H9 (cell line): ENCODE results near the gene EEIG2. TPM values are rescaled to one million over a fixed set of nuclear protein-coding genes. Genes with fewer than 3 reads are reported as not detected.

Experiments used
- DNase-seq: peaks from one replicate; pipeline ENCODE4 v3.0.0-alpha.2; 2017
- H2AFZ ChIP-seq: one replicate; pipeline ENCODE4 v1.6.1; 2013; ENCODE audit warnings: mild to moderate bottlenecking, low read length, control low read depth, moderate library complexity
- H2AK5ac ChIP-seq: 2 replicates; pipeline ENCODE4 v1.6.1; 2013; ENCODE audit warnings: low read length, control low read depth, mixed read lengths; ENCODE audit not compliant: insufficient read length
- H2BK120ac ChIP-seq: one replicate; pipeline ENCODE4 v1.6.1; 2013; ENCODE audit warnings: low read depth, mild to moderate bottlenecking, low read length, control low read depth, inconsistent platforms; ENCODE audit not compliant: poor library complexity, severe bottlenecking
- H2BK12ac ChIP-seq: 2 replicates; pipeline ENCODE4 v1.6.1; 2013; ENCODE audit warnings: low read length, control low read depth, mixed read lengths, low read depth; ENCODE audit not compliant: insufficient read length
- H2BK15ac ChIP-seq: 2 replicates; pipeline ENCODE4 v1.6.1; 2013; ENCODE audit warnings: low read depth, low read length, control low read depth
- H2BK20ac ChIP-seq: one replicate; pipeline ENCODE4 v1.6.1; 2013; ENCODE audit warnings: low read depth, mild to moderate bottlenecking, low read length, control low read depth, inconsistent platforms; ENCODE audit not compliant: poor library complexity, severe bottlenecking
- H2BK5ac ChIP-seq: 2 replicates; pipeline ENCODE4 v1.6.1; 2013; ENCODE audit warnings: low read length, control low read depth, mixed read lengths; ENCODE audit not compliant: insufficient read length
- H3K14ac ChIP-seq: 2 replicates; pipeline ENCODE4 v1.6.1; 2013; ENCODE audit warnings: low read length, control low read depth; ENCODE audit not compliant: insufficient read depth
- H3K18ac ChIP-seq: 2 replicates; pipeline ENCODE4 v1.6.1; 2013; ENCODE audit warnings: low read depth, mild to moderate bottlenecking, mixed read lengths, low read length, control low read depth; ENCODE audit not compliant: insufficient read length
- H3K23ac ChIP-seq: 2 replicates; pipeline ENCODE4 v1.6.1; 2013; ENCODE audit warnings: low read length, control low read depth, mixed read lengths, low read depth; ENCODE audit not compliant: insufficient read length
- H3K23me2 ChIP-seq: 2 replicates; pipeline ENCODE4 v1.6.1; 2013; ENCODE audit warnings: low read depth, mild to moderate bottlenecking, mixed read lengths, low read length, control low read depth; ENCODE audit not compliant: insufficient read length, poor library complexity, severe bottlenecking
- H3K27ac ChIP-seq: 2 replicates; pipeline ENCODE4 v1.5.1; 2013; ENCODE audit warnings: low read length, control low read depth, mixed read lengths, low read depth; ENCODE audit not compliant: insufficient read length
- H3K27me3 ChIP-seq: 2 replicates; pipeline ENCODE4 v1.6.1; 2013; ENCODE audit warnings: low read length, control low read depth, inconsistent platforms; ENCODE audit not compliant: insufficient read depth
- H3K4ac ChIP-seq: 2 replicates; pipeline ENCODE4 v1.6.1; 2013; ENCODE audit warnings: low read depth, mild to moderate bottlenecking, control low read depth, inconsistent platforms, low read length, moderate library complexity
- H3K4me1 ChIP-seq: 2 replicates; pipeline ENCODE4 v1.6.1; 2013; ENCODE audit warnings: low read length, control low read depth, inconsistent platforms; ENCODE audit not compliant: insufficient read depth
- H3K4me2 ChIP-seq: 2 replicates; pipeline ENCODE4 v1.6.1; 2013; ENCODE audit warnings: low read length, control low read depth, mixed read lengths; ENCODE audit not compliant: insufficient read length, insufficient read depth
- H3K56ac ChIP-seq: 2 replicates; pipeline ENCODE4 v1.6.1; 2013; ENCODE audit warnings: low read depth, mild to moderate bottlenecking, mixed read lengths, low read length, control low read depth; ENCODE audit not compliant: insufficient read length
- H3K79me1 ChIP-seq: 2 replicates; pipeline ENCODE4 v1.6.1; 2013; ENCODE audit warnings: low read depth, mild to moderate bottlenecking, moderate library complexity, low read length, control low read depth, inconsistent platforms; ENCODE audit not compliant: insufficient read depth, poor library complexity, severe bottlenecking
- H3K79me2 ChIP-seq: 2 replicates; pipeline ENCODE4 v1.6.1; 2013; ENCODE audit warnings: low read length, control low read depth, inconsistent platforms; ENCODE audit not compliant: insufficient read depth
- H3K9ac ChIP-seq: 2 replicates; pipeline ENCODE4 v1.6.1; 2013; ENCODE audit warnings: low read length, control low read depth, mixed read lengths; ENCODE audit not compliant: insufficient read length; ENCODE audit errors: extremely low read depth
- H3K9me3 ChIP-seq: one replicate; pipeline ENCODE4 v1.6.1; 2013; ENCODE audit warnings: low read depth, low read length, inconsistent platforms; ENCODE audit not compliant: control insufficient read depth
- H3T11ph ChIP-seq: one replicate; pipeline ENCODE4 v1.6.1; 2013; ENCODE audit warnings: mild to moderate bottlenecking, low read length, control low read depth, inconsistent platforms
- H4K20me1 ChIP-seq: one replicate; pipeline ENCODE4 v1.6.1; 2013; ENCODE audit not compliant: control insufficient read depth, insufficient read length, insufficient read depth
- H4K5ac ChIP-seq: 2 replicates; pipeline ENCODE4 v1.6.1; 2013; ENCODE audit warnings: low read depth, mild to moderate bottlenecking, mixed read lengths, low read length, control low read depth; ENCODE audit not compliant: insufficient read length
- H4K8ac ChIP-seq: replicated peaks from 2 replicates; pipeline ENCODE4 v1.6.1; 2013; ENCODE audit warnings: low read length, control low read depth, mixed read lengths, low read depth; ENCODE audit not compliant: insufficient read length
- H4K91ac ChIP-seq: 2 replicates; pipeline ENCODE4 v1.6.1; 2013; ENCODE audit warnings: low read depth, mild to moderate bottlenecking, moderate library complexity, mixed read lengths, low read length, control low read depth; ENCODE audit not compliant: insufficient read length
- H3K27ac Mint-ChIP-seq, 3 experiments: 2 replicates in 2 of 3; 3 replicates in 1 of 3; pipeline ENCODE4 v1.8.0; 2020 to 2021; ENCODE audit warnings: mixed read lengths in 3 of 3, mild to moderate bottlenecking in 1 of 3, moderate library complexity in 1 of 3
- H3K27me3 Mint-ChIP-seq: 2 replicates; pipeline ENCODE4 v1.8.0; 2021; ENCODE audit warnings: low read depth, mild to moderate bottlenecking, moderate library complexity, mixed read lengths
- H3K36me3 Mint-ChIP-seq, 3 experiments: 2 replicates in 2 of 3; 3 replicates in 1 of 3; pipeline ENCODE4 v1.8.0; 2020 to 2021; ENCODE audit warnings: low read depth in 3 of 3, mixed read lengths in 3 of 3; ENCODE audit not compliant: insufficient read depth in 1 of 3
- H3K4me1 Mint-ChIP-seq, 2 experiments: 2 replicates each; pipeline ENCODE4 v1.8.0; 2020; ENCODE audit warnings: mixed read lengths in 2 of 2
- H3K4me3 Mint-ChIP-seq, 2 experiments: 2 replicates in 1 of 2; 3 replicates in 1 of 2; pipeline ENCODE4 v1.8.0; 2020 to 2021; ENCODE audit warnings: mild to moderate bottlenecking in 2 of 2, mixed read lengths in 2 of 2, moderate library complexity in 1 of 2
- H3K9me3 Mint-ChIP-seq, 2 experiments: 2 replicates in 1 of 2; 3 replicates in 1 of 2; pipeline ENCODE4 v1.8.0; 2020; ENCODE audit warnings: mild to moderate bottlenecking in 2 of 2, mixed read lengths in 2 of 2, moderate library complexity in 1 of 2
- CTCF ChIP-seq: fragments of 200-600 bp; sonication (generic); conservative IDR thresholded peaks from 3 replicates; pipeline ENCODE4 v1.8.0; 2021; ENCODE audit warnings: antibody characterized with exemption, mild to moderate bottlenecking
- WGBS: extraction: QIAGEN DNeasy Blood & Tissue Kit; methylation state at CpG from one replicate; pipeline ENCODE4 v1.1.7; 2013; ENCODE audit warnings: missing lambda C conversion rate, low lambda C conversion rate, mixed read lengths; ENCODE audit not compliant: insufficient read length; ENCODE audit errors: extremely low coverage; 5-methylcytosine and 5-hydroxymethylcytosine counted together
- total RNA-seq: library from RNA; stranded (reverse); gene quantifications from 2 replicates; pipeline ENCODE4 v1.2.1, GENCODE V29; 2021

EEIG2 gene
- total RNA-seq, 1 experiment from 2014 or later = 17.0 TPM

GRCh38 chr1:108554682-108555427, 5.0 kb upstream of the EEIG2 start:
- no peak for DNase-seq
- Histone ChIP-seq H2AK5ac (no peak overlapping the region), H3K4me2 (no peak overlapping the region), H2BK120ac (no peak overlapping the region), H3K14ac (no peak overlapping the region), H4K8ac (no peak overlapping the region), H3K79me2 (no peaks in the 10 kb centered on the region), H3K9me3 (no peaks in the 10 kb centered on the region), H2BK12ac (no peak overlapping the region), H4K91ac (no peak overlapping the region), H3K23me2 (no peaks in the 10 kb centered on the region), H2AFZ (no peak overlapping the region), H3K9ac (no peak overlapping the region), H2BK20ac (no peak overlapping the region), H3K27me3 (no peaks in the 10 kb centered on the region), H3K56ac (no peak overlapping the region), H2BK15ac (no peak overlapping the region), H3K4ac (no peak overlapping the region), H3K4me1 (peaks cover 5% of the 10 kb centered on the region; the same call in 1 of the 2 replicates), H3T11ph (no peak overlapping the region), H2BK5ac (no peak overlapping the region), H4K5ac (no peak overlapping the region), H3K23ac (no peak overlapping the region), H3K27ac (no peak overlapping the region), H3K18ac (no peak overlapping the region), H3K79me1 (no peaks in the 10 kb centered on the region), H4K20me1 (no peaks in the 10 kb centered on the region)
- no peaks in the 10 kb centered on the region for H3K9me3 Mint-ChIP-seq
- H3K27ac Mint-ChIP-seq = no peak overlapping the region
- TF ChIP-seq CTCF = no peak
- WGBS = no CpG with 5 or more reads among the region's 4 CpGs
- no peak overlapping the region for H3K4me3 Mint-ChIP-seq
- no peaks in the 10 kb centered on the region for H3K27me3 Mint-ChIP-seq
- H3K36me3 Mint-ChIP-seq = no peaks in the 10 kb centered on the region
- H3K4me1 Mint-ChIP-seq = peaks cover 4 to 5% of the 10 kb centered on the region in 2 experiments; a peak in 2 of 4 replicates
